Islet of Langerhans (tissue), 1 donor: ENCODE measurements around the gene C20orf202.
"Not testable (repeated sequence)": the region's sequence is repeated elsewhere in the genome, so short reads cannot be mapped to it uniquely, and the experiment has no call there.

ENCODE experiments used
- FAIRE-seq: peaks from one replicate; lab custom pipeline; 2011; peaks lifted over from hg19 to GRCh38; lab: Jason Lieb, UNC

C20orf202 gene

GRCh38 chr20:1209447-1210387 is 6.5 kb downstream of the C20orf202 start:
- no peak for FAIRE-seq

- no peak for FAIRE-seq
Observed at GRCh38 chr20:1210501-1210900, 7.2 kb downstream of the C20orf202 start.

- no peak for FAIRE-seq
Observed at GRCh38 chr20:1212023-1212422, 8.8 kb downstream of the C20orf202 start.

GRCh38 chr20:1212607-1213396 is 9.5 kb downstream of the C20orf202 start:
- no peak for FAIRE-seq

- no peak for FAIRE-seq
Observed at GRCh38 chr20:1214838-1215261, 11.6 kb downstream of the C20orf202 start.

GRCh38 chr20:1215386-1216170 is 12.3 kb downstream of the C20orf202 start:
- no peak for FAIRE-seq

- not testable (repeated sequence) for FAIRE-seq
Observed at GRCh38 chr20:1216527-1217427, 13.5 kb downstream of the C20orf202 start.

GRCh38 chr20:1222750-1223149 is 19.5 kb downstream of the C20orf202 start:
- FAIRE-seq: not testable (repeated sequence)

- no peak for FAIRE-seq
Observed at GRCh38 chr20:1224205-1224890, 21.1 kb downstream of the C20orf202 start.

- FAIRE-seq: no peak
Observed at GRCh38 chr20:1225263-1225782, 22.1 kb downstream of the C20orf202 start.

GRCh38 chr20:1225783-1226654 is 22.8 kb downstream of the C20orf202 start, which contains the start of gene RAD21L1:
RAD21L1 (plus strand) TSS chr20:1226044; CDS start chr20:1228454, 2,410 bp downstream.
- FAIRE-seq: no peak

- no peak for FAIRE-seq
Observed at GRCh38 chr20:1229541-1229940, 26.3 kb downstream of the C20orf202 start.

GRCh38 chr20:1232286-1233111 is 29.2 kb downstream of the C20orf202 start:
- FAIRE-seq: no peak

- FAIRE-seq: no peak
Observed at GRCh38 chr20:1240549-1240948, 37.3 kb downstream of the C20orf202 start.

- FAIRE-seq: no peak
Observed at GRCh38 chr20:1241456-1241855, 38.2 kb downstream of the C20orf202 start.

GRCh38 chr20:1242099-1242498 is 38.8 kb downstream of the C20orf202 start:
- no peak for FAIRE-seq

- FAIRE-seq: no peak
Observed at GRCh38 chr20:1242530-1242929, 39.3 kb downstream of the C20orf202 start.

GRCh38 chr20:1245578-1245977 is 42.3 kb downstream of the C20orf202 start:
- FAIRE-seq: no peak
